ENCODE data around the gene ABHD14A. TPM values are rescaled to one million over a fixed set of nuclear protein-coding genes. Genes with fewer than 3 reads are reported as not detected.

ABHD14A gene
- total and polyA plus RNA-seq, 9 donors, result 5.1 to 36.1 (median 27.4) TPM

DNA sequence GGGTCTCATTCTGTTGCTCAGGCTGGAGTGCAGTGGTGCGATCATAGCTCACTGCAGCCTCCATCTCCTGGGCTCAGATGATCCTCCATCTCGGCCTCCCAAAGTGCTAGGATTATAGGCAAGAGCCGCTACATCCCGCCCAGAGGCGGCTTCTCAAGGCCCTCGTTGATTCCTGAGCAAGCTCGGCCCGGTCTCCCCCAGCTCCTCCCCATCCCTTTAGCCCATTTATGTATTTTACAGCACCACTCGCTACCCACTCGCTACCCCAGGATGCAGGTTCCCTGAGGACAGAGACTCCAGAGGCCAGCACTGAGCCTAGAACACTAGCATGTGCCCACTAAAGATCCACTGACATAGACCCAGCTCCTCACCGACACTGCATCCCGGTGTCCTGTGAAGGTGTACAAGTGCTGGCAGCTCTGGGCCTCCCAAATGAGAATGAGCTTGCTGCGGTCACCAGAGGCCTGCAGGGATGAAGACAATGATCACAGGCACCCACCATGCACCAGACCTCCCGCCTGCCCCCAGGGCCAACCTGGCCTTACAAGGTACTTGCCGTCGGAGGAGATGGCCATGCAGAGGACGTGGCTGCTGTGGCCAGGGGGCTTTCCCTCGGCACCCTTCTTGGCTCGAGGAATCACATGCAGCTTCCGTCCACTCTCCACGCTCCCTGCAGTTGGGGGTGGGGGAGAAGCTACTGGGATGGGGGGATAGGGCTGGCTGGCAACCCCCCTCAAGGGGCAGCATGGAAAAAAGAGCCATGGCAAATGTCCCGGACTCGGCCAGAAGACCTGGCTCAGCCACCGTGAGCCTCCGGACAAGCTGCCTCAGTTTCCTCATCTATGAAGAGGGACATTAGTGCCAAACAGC is 38.7 kb upstream of the ABHD14A start:
- intact Hi-C loops (cut with DNase I), result no loop called here
- DNase-seq, result peak in 1 of 5 donors; percentile 12
- Histone ChIP-seq H3K4me3 (no peak overlapping the region), H3K36me3 (no peaks in the 10 kb centered on the region), H3K4me1 (ENCODE audit: insufficient read depth) (peaks cover 4% of the 10 kb centered on the region), H3K9me3 (no peaks in the 10 kb centered on the region), H3K27ac (no peak overlapping the region), H3K27me3 (no peaks in the 10 kb centered on the region)
- TF ChIP-seq, protein P1, sequence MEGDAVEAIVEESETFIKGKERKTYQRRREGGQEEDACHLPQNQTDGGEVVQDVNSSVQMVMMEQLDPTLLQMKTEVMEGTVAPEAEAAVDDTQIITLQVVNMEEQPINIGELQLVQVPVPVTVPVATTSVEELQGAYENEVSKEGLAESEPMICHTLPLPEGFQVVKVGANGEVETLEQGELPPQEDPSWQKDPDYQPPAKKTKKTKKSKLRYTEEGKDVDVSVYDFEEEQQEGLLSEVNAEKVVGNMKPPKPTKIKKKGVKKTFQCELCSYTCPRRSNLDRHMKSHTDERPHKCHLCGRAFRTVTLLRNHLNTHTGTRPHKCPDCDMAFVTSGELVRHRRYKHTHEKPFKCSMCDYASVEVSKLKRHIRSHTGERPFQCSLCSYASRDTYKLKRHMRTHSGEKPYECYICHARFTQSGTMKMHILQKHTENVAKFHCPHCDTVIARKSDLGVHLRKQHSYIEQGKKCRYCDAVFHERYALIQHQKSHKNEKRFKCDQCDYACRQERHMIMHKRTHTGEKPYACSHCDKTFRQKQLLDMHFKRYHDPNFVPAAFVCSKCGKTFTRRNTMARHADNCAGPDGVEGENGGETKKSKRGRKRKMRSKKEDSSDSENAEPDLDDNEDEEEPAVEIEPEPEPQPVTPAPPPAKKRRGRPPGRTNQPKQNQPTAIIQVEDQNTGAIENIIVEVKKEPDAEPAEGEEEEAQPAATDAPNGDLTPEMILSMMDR (IDR thresholded peaks at IDR 0.05), result no peak
- TF ChIP-seq EP300 (IDR thresholded peaks at IDR 0.05), result no peak
- no peak for TF ChIP-seq POLR2A (IDR thresholded peaks at IDR 0.05)
- 94 to 95% (median 95%) methylated on average over 25 of the region's 25 CpGs for WGBS, 3 donors

DNA sequence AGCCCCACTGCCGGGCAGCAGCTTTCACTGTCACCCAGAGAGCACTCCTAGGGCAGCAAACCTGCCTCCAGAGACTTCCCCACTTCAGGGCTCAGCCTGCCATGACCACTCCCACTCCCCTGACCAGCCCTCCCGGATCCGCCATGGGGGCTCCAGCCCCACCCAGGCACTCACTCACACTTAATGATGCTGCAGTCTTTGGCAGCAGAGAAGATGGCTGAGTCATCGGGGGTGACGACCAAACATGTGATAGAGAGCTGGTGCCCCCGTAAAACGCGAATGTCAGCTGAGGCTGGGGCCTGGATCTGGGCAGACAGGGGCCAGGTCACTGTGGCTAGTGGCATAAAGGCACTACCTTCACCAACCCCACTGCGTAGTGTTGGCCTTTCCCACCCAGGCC is 37.9 kb upstream of the ABHD14A start:
- Histone ChIP-seq H3K27ac (no peak overlapping the region), H3K36me3 (no peaks in the 10 kb centered on the region), H3K4me3 (no peak overlapping the region), H3K27me3 (no peaks in the 10 kb centered on the region), H3K4me1 (ENCODE audit: insufficient read depth) (peaks cover 4% of the 10 kb centered on the region), H3K9me3 (no peaks in the 10 kb centered on the region)
- intact Hi-C loops (cut with DNase I), result no loop called here
- peak in 1 of 5 donors; percentile 16 for DNase-seq
- 70 to 79% (median 77%) methylated on average over 9 of the region's 9 CpGs for WGBS, 3 donors
- TF ChIP-seq POLR2A (IDR thresholded peaks at IDR 0.05), result no peak

DNA sequence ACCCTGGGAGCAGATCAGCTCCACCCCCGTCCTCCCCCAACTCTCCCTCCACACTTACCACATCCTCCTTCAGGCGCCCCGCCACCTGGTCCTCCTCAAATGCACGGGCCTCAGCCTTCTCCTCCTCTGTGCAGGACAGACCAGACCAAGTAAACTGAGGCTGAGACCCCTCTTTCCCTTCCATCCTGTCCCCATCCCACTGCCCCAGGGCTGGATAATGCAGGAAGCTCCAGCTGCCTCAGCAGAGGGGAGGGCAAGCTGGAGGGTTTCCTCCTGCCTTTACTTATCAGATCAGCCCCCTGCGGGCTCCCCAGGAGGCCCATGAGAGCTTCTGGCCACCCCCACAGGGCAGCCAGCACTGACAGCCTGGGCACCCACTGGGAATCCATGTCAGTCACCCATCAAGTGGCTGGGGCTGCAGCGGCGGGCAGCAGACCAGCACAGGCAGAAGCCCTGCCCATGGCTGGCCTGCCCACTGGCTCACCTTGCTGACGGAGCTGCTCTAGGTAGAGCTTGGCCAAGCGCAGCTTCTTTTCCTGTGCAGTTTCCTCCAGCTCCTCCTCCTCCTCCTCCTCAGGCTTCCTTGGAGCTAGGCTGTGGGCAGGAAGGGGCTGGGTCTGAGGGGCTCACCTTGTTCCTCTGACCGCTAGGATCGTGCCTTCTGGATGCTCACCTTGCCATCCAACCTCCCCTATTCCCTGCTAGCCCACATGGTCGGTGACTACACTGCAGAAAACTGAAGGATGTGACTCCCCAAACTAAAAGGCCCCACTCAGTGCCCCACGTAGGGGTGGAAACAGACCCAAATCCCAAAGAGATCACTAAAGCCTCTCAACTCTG is 37.0 kb upstream of the ABHD14A start:
- H3K4me3 ChIP-seq, result no peak overlapping the region
- peaks cover 9% of the 10 kb centered on the region for H3K4me1 ChIP-seq (ENCODE audit: insufficient read depth)
- H3K27me3 ChIP-seq, result no peaks in the 10 kb centered on the region
- no peak overlapping the region for H3K27ac ChIP-seq
- TF ChIP-seq EP300 (IDR thresholded peaks at IDR 0.05) (no peak), POLR2A (IDR thresholded peaks at IDR 0.05) (no peak)
- TF ChIP-seq, protein P1 (IDR thresholded peaks at IDR 0.05), result no peak
- intact Hi-C loops (cut with DNase I), result no loop called here
- H3K36me3 ChIP-seq, result no peaks in the 10 kb centered on the region
- 86 to 91% (median 89%) methylated on average over 13 of the region's 13 CpGs for WGBS, 3 donors
- no peaks in the 10 kb centered on the region for H3K9me3 ChIP-seq
- peak in 1 of 5 donors; percentile 10 for DNase-seq

DNA sequence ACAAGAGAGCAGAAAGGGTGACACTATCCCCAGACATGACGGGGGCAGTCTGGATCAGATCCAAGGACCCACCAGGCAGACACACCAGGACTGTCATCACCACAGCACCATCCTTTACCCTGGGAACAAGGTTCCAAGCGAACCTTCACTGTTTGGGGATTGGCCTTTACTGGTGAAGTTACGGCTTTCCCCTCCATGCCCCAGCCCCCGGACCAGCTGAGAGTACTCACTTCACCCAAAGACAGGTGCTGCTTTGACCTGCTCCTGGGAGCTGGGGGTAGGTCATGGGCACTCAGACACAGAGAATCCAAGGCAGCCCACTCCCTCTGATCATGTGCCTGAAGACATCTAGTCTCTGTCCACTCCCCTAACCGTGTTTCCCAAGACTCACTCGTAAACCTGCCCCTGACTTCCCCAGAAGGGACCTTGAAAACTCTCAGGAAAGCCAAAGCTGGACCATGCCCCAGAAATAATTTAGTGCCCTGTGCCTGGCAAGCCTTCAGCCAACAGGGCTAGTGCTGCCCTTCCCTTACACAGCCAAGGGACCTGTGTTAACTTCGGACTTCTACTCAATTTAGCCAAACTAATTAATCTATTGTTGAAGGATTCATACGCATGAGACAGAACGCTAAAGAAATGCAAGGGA is 36.0 kb upstream of the ABHD14A start:
- Histone ChIP-seq H3K36me3 (no peaks in the 10 kb centered on the region), H3K27me3 (no peaks in the 10 kb centered on the region), H3K4me1 (ENCODE audit: insufficient read depth) (peaks cover 14% of the 10 kb centered on the region), H3K9me3 (no peaks in the 10 kb centered on the region), H3K4me3 (no peak overlapping the region), H3K27ac (no peak overlapping the region)
- 65 to 67% (median 66%) methylated on average over 9 of the region's 9 CpGs for WGBS, 3 donors
- intact Hi-C loops (cut with DNase I), result no loop called here
- no peak for DNase-seq
- TF ChIP-seq, protein P1 (IDR thresholded peaks at IDR 0.05), result no peak
- TF ChIP-seq EP300 (IDR thresholded peaks at IDR 0.05) (no peak), POLR2A (IDR thresholded peaks at IDR 0.05) (no peak)

All from ovary (tissue), 9 donors.